SK-N-SH (cell line): ENCODE data around the gene CDC25B. TPM values are rescaled to one million over a fixed set of nuclear protein-coding genes. Genes with fewer than 3 reads are reported as not detected.

Experiments used
- CTCF ChIA-PET: fragments of 300-600, 350-600 bp; formaldehyde crosslinking; extraction: SDS; loops from one replicate; lab custom pipeline; 2021; lab: Yijun Ruan, JAX
- POLR2A ChIA-PET: fragments of 350-600 bp; sonication (Branson Sonifier 250); formaldehyde crosslinking; extraction: SDS; loops from one replicate; lab custom pipeline; 2020; ENCODE audit warnings: antibody characterized with exemption, inconsistent platforms; lab: Yijun Ruan, JAX
- DNase-seq: peaks from one replicate; pipeline ENCODE4 v3.0.0; 2012
- H2AFZ ChIP-seq: fragments of 200-600 bp; sonication (generic); 2 replicates; pipeline ENCODE4 v1.8.1; 2016; ENCODE audit warnings: antibody characterized with exemption, mild to moderate bottlenecking, low read depth
- H3F3A ChIP-seq: fragments of 200-600 bp; sonication (generic); replicated peaks from 2 replicates; pipeline ENCODE3; 2016; ENCODE audit warnings: antibody characterized with exemption, mild to moderate bottlenecking; ENCODE audit not compliant: insufficient read depth
- H3K27ac ChIP-seq, 2 experiments: fragments of 200-500 bp in 1 of 2; fragments of 200-600 bp in 1 of 2; sonication (Bioruptor generic) in 1 of 2; sonication (generic), shearing (Covaris generic) in 1 of 2; 2 replicates each; pipeline versions ENCODE4 v1.5.1 to v1.6.1; 2014 to 2016; ENCODE audit warnings: low read depth in 2 of 2, inconsistent platforms in 1 of 2, low read length in 1 of 2, mild to moderate bottlenecking in 1 of 2, mixed read lengths in 1 of 2
- H3K27me3 ChIP-seq: fragments of 200-600 bp; sonication (generic), shearing (Covaris generic); 2 replicates; pipeline ENCODE4 v1.6.1; 2016; ENCODE audit warnings: mixed run types; ENCODE audit not compliant: insufficient read depth
- H3K36me3 ChIP-seq, 2 experiments: fragments of 200-500 bp in 1 of 2; fragments of 200-600 bp in 1 of 2; sonication (Bioruptor generic) in 1 of 2; sonication (generic) in 1 of 2; replicated peaks in 1 of 2; 2 replicates each; pipeline versions ENCODE3 to v1.5.1; 2014 to 2016; ENCODE audit warnings: low read length in 1 of 2, mild to moderate bottlenecking in 1 of 2; ENCODE audit not compliant: insufficient read depth in 2 of 2, control insufficient read depth in 1 of 2
- H3K4me1 ChIP-seq, 2 experiments: fragments of 200-500 bp in 1 of 2; fragments of 200-600 bp in 1 of 2; sonication (Bioruptor generic) in 1 of 2; sonication (generic), shearing (Covaris generic) in 1 of 2; 2 replicates each; pipeline versions ENCODE4 v1.5.1 to v1.6.1; 2014 to 2016; ENCODE audit warnings: low read depth in 1 of 2, low read length in 1 of 2, mixed run types in 1 of 2; ENCODE audit not compliant: insufficient read depth in 2 of 2, control insufficient read depth in 1 of 2
- H3K4me2 ChIP-seq: fragments of 200-600 bp; sonication (generic), shearing (Covaris generic); 2 replicates; pipeline ENCODE4 v1.6.1; 2017; ENCODE audit warnings: mixed run types
- H3K4me3 ChIP-seq, 2 experiments: fragments of 200-500 bp in 1 of 2; fragments of 200-600 bp in 1 of 2; sonication (Bioruptor generic) in 1 of 2; sonication (generic), shearing (Covaris generic) in 1 of 2; 2 replicates each; pipeline versions ENCODE4 v1.5.1 to v1.8.1; 2014 to 2016; ENCODE audit warnings: low read depth in 2 of 2, inconsistent platforms in 1 of 2, low read length in 1 of 2, mild to moderate bottlenecking in 1 of 2, mixed read lengths in 1 of 2, moderate library complexity in 1 of 2
- H3K79me2 ChIP-seq: fragments of 200-600 bp; sonication (generic); 2 replicates; pipeline ENCODE4 v1.8.1; 2017; ENCODE audit warnings: mild to moderate bottlenecking; ENCODE audit not compliant: insufficient read depth
- H3K9ac ChIP-seq: fragments of 200-600 bp; sonication (generic); 2 replicates; pipeline ENCODE4 v1.6.1; 2017; ENCODE audit warnings: mixed run types
- H3K9me2 ChIP-seq: fragments of 200-600 bp; sonication (generic); 2 replicates; pipeline ENCODE4 v1.6.1; 2017; ENCODE audit warnings: mixed run types
- H3K9me3 ChIP-seq: fragments of 200-600 bp; sonication (generic); 2 replicates; pipeline ENCODE4 v1.6.1; 2017; ENCODE audit warnings: mixed run types, mild to moderate bottlenecking, moderate library complexity
- H4K20me1 ChIP-seq: fragments of 200-600 bp; sonication (generic); 2 replicates; pipeline ENCODE4 v1.6.1; 2017; ENCODE audit warnings: mild to moderate bottlenecking, mixed run types; ENCODE audit not compliant: insufficient read depth
- CHD2 ChIP-seq: fragments of 150-350 bp; IDR thresholded peaks from 2 replicates; pipeline ENCODE4 v1.6.1; 2018; ENCODE audit warnings: low read length; ENCODE audit not compliant: partially characterized antibody
- ELF1 ChIP-seq: IDR thresholded peaks from 2 replicates; pipeline ENCODE4 v1.4.0; 2012
- FOXM1 ChIP-seq: IDR thresholded peaks from 2 replicates; pipeline ENCODE4 v1.4.0; 2012; ENCODE audit warnings: low read depth, mild to moderate bottlenecking
- GABPA ChIP-seq: IDR thresholded peaks from 2 replicates; pipeline ENCODE4 v1.4.0; 2012; ENCODE audit warnings: low read depth, mild to moderate bottlenecking
- GATA2 ChIP-seq: sonication (generic); formaldehyde crosslinking; IDR thresholded peaks from 2 replicates; pipeline ENCODE4 v1.5.0; 2020; ENCODE audit warnings: mild to moderate bottlenecking, missing genetic modification reagents
- JUND ChIP-seq: IDR thresholded peaks from 2 replicates; pipeline ENCODE4 v1.4.0; 2012
- MXI1 ChIP-seq: IDR thresholded peaks from 2 replicates; pipeline ENCODE4 v1.6.1; 2012; ENCODE audit warnings: mild to moderate bottlenecking, low read depth, low read length, improper control_type of control experiment
- NFIC ChIP-seq: IDR thresholded peaks from 2 replicates; pipeline ENCODE4 v1.4.0; 2012; ENCODE audit warnings: borderline replicate concordance
- RXRA ChIP-seq: IDR thresholded peaks from 2 replicates; pipeline ENCODE4 v1.4.0; 2012; ENCODE audit warnings: low read depth, mild to moderate bottlenecking, borderline replicate concordance
- SIN3A ChIP-seq: IDR thresholded peaks from 2 replicates; pipeline ENCODE4 v1.6.1; 2012; ENCODE audit warnings: low read depth, mild to moderate bottlenecking, low read length, moderate library complexity, borderline replicate concordance
- TEAD4 ChIP-seq: IDR thresholded peaks from 2 replicates; pipeline ENCODE4 v1.4.0; 2012; ENCODE audit warnings: mild to moderate bottlenecking, borderline replicate concordance; ENCODE audit not compliant: insufficient read depth
- WGBS: methylation state at CpG from one replicate; pipeline ENCODE4 v1.1.6; 2017; ENCODE audit warnings: low lambda C conversion rate; 5-methylcytosine and 5-hydroxymethylcytosine counted together
- polyA plus RNA-seq, 3 experiments: library from polyadenylated mRNA; depleted of rRNA; stranded (reverse); fragments of >200 nt; gene quantifications; 2 replicates each; pipeline ENCODE4 v1.2.3, GENCODE V29; 2012
- TF ChIP-seq, protein P1 (sequence below): fragments of 150-350 bp; IDR thresholded peaks from 2 replicates; pipeline ENCODE4 v1.6.1; 2016; ENCODE audit warnings: mild to moderate bottlenecking, low read depth, low read length
- TF ChIP-seq, protein P2 (sequence below): IDR thresholded peaks from 2 replicates; pipeline ENCODE4 v1.4.0; 2012; ENCODE audit warnings: low read depth, borderline replicate concordance
- TF ChIP-seq, protein P3 (sequence below): IDR thresholded peaks from 2 replicates; pipeline ENCODE4 v1.4.0; 2012; ENCODE audit warnings: low read depth
- TF ChIP-seq, protein P4 (sequence below): fragments of 200-600 bp; sonication (generic); IDR thresholded peaks from 2 replicates; pipeline ENCODE4 v1.6.1; 2017; ENCODE audit warnings: antibody characterized with exemption, mild to moderate bottlenecking, moderate library complexity

CDC25B gene
- polyA plus RNA-seq, 1 of the 3 experiments (the other 2 are of a cell fraction): 56.5 TPM

DNA sequence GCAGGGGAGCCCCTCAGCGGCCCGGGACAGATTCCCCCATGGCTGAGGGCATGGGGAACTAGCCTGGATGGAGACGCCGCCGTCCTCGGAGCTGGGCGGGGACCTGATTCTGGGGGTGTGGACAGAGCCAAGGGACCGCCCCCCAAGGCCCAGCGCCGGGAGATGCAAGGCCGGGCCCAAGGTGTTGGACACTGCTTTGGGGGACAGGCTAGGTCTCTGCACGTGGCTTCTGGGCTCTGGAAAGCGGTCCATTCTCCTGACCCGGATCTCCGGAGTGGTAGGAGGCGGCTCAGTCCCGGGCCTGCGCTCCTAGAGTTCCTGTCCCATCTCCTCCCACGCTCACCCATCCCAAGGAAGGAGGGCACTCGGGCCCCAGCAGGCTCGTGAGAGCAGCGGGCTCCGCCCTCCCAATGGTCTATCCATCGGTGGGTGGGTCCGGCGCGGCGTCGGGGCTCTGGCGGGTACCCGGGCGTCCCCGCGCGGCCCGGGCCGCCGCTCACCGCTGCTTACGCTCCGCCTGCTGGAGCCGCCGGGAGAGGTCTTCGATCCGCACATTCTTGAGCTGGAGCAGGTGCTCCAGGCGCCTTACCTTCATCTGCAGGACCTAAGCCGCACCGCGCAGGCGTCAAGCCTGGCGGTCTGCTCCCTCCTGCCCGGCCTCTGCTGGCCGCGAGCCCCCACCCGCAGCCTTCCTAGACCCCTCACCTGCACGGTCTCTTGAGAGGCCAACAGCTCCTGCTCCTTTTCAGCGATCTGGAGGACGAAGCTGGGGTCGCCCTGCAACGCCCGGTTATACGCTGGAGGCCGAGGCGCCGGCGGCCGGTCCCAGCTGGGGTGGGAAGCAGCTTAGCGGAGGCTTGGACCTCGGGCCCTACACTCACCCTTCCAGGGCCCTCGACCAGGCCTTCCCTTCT, 18.1 kb upstream of the CDC25B start:
- POLR2A ChIA-PET: interaction anchor here (1.4 to 2.5 kb wide), 3 partner anchors 10 to 42 kb away, joined by 7 to 18 read pairs (median 9); partner anchors contain the start of genes ADISSP and AP5S1
- H3K36me3 ChIP-seq: no peaks in the 10 kb centered on the region
- H3K79me2 ChIP-seq: peaks cover 8% of the 10 kb centered on the region; the same call in 1 of the 2 replicates
- peak; percentile 90 for DNase-seq
- 32% methylated on average over 29 of the region's 70 CpGs for WGBS
- H3F3A ChIP-seq: peaks cover 15% of the 10 kb centered on the region
- H3K4me1 ChIP-seq: peaks cover 0 to 12% of the 10 kb centered on the region in 2 experiments; a peak in 1 of 4 replicates
- H3K27ac ChIP-seq: peak overlapping the region in 1 of 2 experiments; percentile 24; a peak in 1 of 4 replicates
- H3K27me3 ChIP-seq: no peaks in the 10 kb centered on the region
- peak overlapping the region; percentile 40; the same call in 1 of the 2 replicates for H2AFZ ChIP-seq
- H3K4me2 ChIP-seq: peak overlapping the region; percentile 8
- TF ChIP-seq, protein P1, sequence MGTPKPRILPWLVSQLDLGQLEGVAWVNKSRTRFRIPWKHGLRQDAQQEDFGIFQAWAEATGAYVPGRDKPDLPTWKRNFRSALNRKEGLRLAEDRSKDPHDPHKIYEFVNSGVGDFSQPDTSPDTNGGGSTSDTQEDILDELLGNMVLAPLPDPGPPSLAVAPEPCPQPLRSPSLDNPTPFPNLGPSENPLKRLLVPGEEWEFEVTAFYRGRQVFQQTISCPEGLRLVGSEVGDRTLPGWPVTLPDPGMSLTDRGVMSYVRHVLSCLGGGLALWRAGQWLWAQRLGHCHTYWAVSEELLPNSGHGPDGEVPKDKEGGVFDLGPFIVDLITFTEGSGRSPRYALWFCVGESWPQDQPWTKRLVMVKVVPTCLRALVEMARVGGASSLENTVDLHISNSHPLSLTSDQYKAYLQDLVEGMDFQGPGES: no peak
- TF ChIP-seq, protein P2, sequence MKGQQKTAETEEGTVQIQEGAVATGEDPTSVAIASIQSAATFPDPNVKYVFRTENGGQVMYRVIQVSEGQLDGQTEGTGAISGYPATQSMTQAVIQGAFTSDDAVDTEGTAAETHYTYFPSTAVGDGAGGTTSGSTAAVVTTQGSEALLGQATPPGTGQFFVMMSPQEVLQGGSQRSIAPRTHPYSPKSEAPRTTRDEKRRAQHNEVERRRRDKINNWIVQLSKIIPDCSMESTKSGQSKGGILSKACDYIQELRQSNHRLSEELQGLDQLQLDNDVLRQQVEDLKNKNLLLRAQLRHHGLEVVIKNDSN: no peak
- TF ChIP-seq SIN3A: no peak
- no peak for TF ChIP-seq GABPA
- no peak for TF ChIP-seq FOXM1
- no peak for TF ChIP-seq ELF1
- no peak for TF ChIP-seq RXRA
- no peak for TF ChIP-seq CHD2
- TF ChIP-seq, protein P3, sequence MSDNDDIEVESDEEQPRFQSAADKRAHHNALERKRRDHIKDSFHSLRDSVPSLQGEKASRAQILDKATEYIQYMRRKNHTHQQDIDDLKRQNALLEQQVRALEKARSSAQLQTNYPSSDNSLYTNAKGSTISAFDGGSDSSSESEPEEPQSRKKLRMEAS: 0 out of 2 replicates have a peak, but pooled peaks have one; percentile 43
- TF ChIP-seq NFIC: no peak
- TF ChIP-seq, protein P4, sequence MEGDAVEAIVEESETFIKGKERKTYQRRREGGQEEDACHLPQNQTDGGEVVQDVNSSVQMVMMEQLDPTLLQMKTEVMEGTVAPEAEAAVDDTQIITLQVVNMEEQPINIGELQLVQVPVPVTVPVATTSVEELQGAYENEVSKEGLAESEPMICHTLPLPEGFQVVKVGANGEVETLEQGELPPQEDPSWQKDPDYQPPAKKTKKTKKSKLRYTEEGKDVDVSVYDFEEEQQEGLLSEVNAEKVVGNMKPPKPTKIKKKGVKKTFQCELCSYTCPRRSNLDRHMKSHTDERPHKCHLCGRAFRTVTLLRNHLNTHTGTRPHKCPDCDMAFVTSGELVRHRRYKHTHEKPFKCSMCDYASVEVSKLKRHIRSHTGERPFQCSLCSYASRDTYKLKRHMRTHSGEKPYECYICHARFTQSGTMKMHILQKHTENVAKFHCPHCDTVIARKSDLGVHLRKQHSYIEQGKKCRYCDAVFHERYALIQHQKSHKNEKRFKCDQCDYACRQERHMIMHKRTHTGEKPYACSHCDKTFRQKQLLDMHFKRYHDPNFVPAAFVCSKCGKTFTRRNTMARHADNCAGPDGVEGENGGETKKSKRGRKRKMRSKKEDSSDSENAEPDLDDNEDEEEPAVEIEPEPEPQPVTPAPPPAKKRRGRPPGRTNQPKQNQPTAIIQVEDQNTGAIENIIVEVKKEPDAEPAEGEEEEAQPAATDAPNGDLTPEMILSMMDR: no peak
- no peak for TF ChIP-seq TEAD4
- TF ChIP-seq JUND: no peak
- 0 out of 2 replicates have a peak, but pooled peaks have one; percentile 17 for TF ChIP-seq MXI1
- TF ChIP-seq GATA2 (CRISPR knock-in tag): no peak
- TF ChIP-seq, all 33 proteins: peak for 2
- H4K20me1 ChIP-seq: peaks cover 14% of the 10 kb centered on the region; the same call in 1 of the 2 replicates
- no peak overlapping the region for H3K9ac ChIP-seq
- H3K9me3 ChIP-seq: no peaks in the 10 kb centered on the region
- H3K4me3 ChIP-seq: peak overlapping the region in 1 of 2 experiments; percentile 42; a peak in 2 of 4 replicates
- no peaks in the 10 kb centered on the region for H3K9me2 ChIP-seq
- CTCF ChIA-PET: interaction anchor here (0.6 to 6.8 kb wide), 12 partner anchors 9 to 101 kb away, joined by 3 to 38 read pairs (median 7); partner anchors contain the start of genes ADISSP, AP5S1 and CENPB
